SK-N-SH (cell line): ENCODE results near the gene MYO1D. TPM values are rescaled to one million over a fixed set of nuclear protein-coding genes. Genes with fewer than 3 reads are reported as not detected.

Experiments used
- CTCF ChIA-PET: fragments of 300-600, 350-600 bp; formaldehyde crosslinking; extraction: SDS; loops from one replicate; lab custom pipeline; 2021; lab: Yijun Ruan, JAX
- POLR2A ChIA-PET: fragments of 350-600 bp; sonication (Branson Sonifier 250); formaldehyde crosslinking; extraction: SDS; loops from one replicate; lab custom pipeline; 2020; ENCODE audit warnings: antibody characterized with exemption, inconsistent platforms; lab: Yijun Ruan, JAX
- DNase-seq: peaks from one replicate; pipeline ENCODE4 v3.0.0; 2012
- H2AFZ ChIP-seq: fragments of 200-600 bp; sonication (generic); 2 replicates; pipeline ENCODE4 v1.8.1; 2016; ENCODE audit warnings: antibody characterized with exemption, mild to moderate bottlenecking, low read depth
- H3F3A ChIP-seq: fragments of 200-600 bp; sonication (generic); replicated peaks from 2 replicates; pipeline ENCODE3; 2016; ENCODE audit warnings: antibody characterized with exemption, mild to moderate bottlenecking; ENCODE audit not compliant: insufficient read depth
- H3K27ac ChIP-seq, 2 experiments: fragments of 200-500 bp in 1 of 2; fragments of 200-600 bp in 1 of 2; sonication (Bioruptor generic) in 1 of 2; sonication (generic), shearing (Covaris generic) in 1 of 2; 2 replicates each; pipeline versions ENCODE4 v1.5.1 to v1.6.1; 2014 to 2016; ENCODE audit warnings: low read depth in 2 of 2, inconsistent platforms in 1 of 2, low read length in 1 of 2, mild to moderate bottlenecking in 1 of 2, mixed read lengths in 1 of 2
- H3K27me3 ChIP-seq: fragments of 200-600 bp; sonication (generic), shearing (Covaris generic); 2 replicates; pipeline ENCODE4 v1.6.1; 2016; ENCODE audit warnings: mixed run types; ENCODE audit not compliant: insufficient read depth
- H3K36me3 ChIP-seq, 2 experiments: fragments of 200-500 bp in 1 of 2; fragments of 200-600 bp in 1 of 2; sonication (Bioruptor generic) in 1 of 2; sonication (generic) in 1 of 2; replicated peaks in 1 of 2; 2 replicates each; pipeline versions ENCODE3 to v1.5.1; 2014 to 2016; ENCODE audit warnings: low read length in 1 of 2, mild to moderate bottlenecking in 1 of 2; ENCODE audit not compliant: insufficient read depth in 2 of 2, control insufficient read depth in 1 of 2
- H3K4me1 ChIP-seq, 2 experiments: fragments of 200-500 bp in 1 of 2; fragments of 200-600 bp in 1 of 2; sonication (Bioruptor generic) in 1 of 2; sonication (generic), shearing (Covaris generic) in 1 of 2; 2 replicates each; pipeline versions ENCODE4 v1.5.1 to v1.6.1; 2014 to 2016; ENCODE audit warnings: low read depth in 1 of 2, low read length in 1 of 2, mixed run types in 1 of 2; ENCODE audit not compliant: insufficient read depth in 2 of 2, control insufficient read depth in 1 of 2
- H3K4me2 ChIP-seq: fragments of 200-600 bp; sonication (generic), shearing (Covaris generic); 2 replicates; pipeline ENCODE4 v1.6.1; 2017; ENCODE audit warnings: mixed run types
- H3K4me3 ChIP-seq, 2 experiments: fragments of 200-500 bp in 1 of 2; fragments of 200-600 bp in 1 of 2; sonication (Bioruptor generic) in 1 of 2; sonication (generic), shearing (Covaris generic) in 1 of 2; 2 replicates each; pipeline versions ENCODE4 v1.5.1 to v1.8.1; 2014 to 2016; ENCODE audit warnings: low read depth in 2 of 2, inconsistent platforms in 1 of 2, low read length in 1 of 2, mild to moderate bottlenecking in 1 of 2, mixed read lengths in 1 of 2, moderate library complexity in 1 of 2
- H3K79me2 ChIP-seq: fragments of 200-600 bp; sonication (generic); 2 replicates; pipeline ENCODE4 v1.8.1; 2017; ENCODE audit warnings: mild to moderate bottlenecking; ENCODE audit not compliant: insufficient read depth
- H3K9ac ChIP-seq: fragments of 200-600 bp; sonication (generic); 2 replicates; pipeline ENCODE4 v1.6.1; 2017; ENCODE audit warnings: mixed run types
- H3K9me2 ChIP-seq: fragments of 200-600 bp; sonication (generic); 2 replicates; pipeline ENCODE4 v1.6.1; 2017; ENCODE audit warnings: mixed run types
- H3K9me3 ChIP-seq: fragments of 200-600 bp; sonication (generic); 2 replicates; pipeline ENCODE4 v1.6.1; 2017; ENCODE audit warnings: mixed run types, mild to moderate bottlenecking, moderate library complexity
- H4K20me1 ChIP-seq: fragments of 200-600 bp; sonication (generic); 2 replicates; pipeline ENCODE4 v1.6.1; 2017; ENCODE audit warnings: mild to moderate bottlenecking, mixed run types; ENCODE audit not compliant: insufficient read depth
- EP300 ChIP-seq, 2 experiments: IDR thresholded peaks; 2 replicates each; pipeline versions ENCODE4 v1.4.0 to v1.6.1; 2012; ENCODE audit warnings: borderline replicate concordance in 1 of 2, low read depth in 1 of 2, low read length in 1 of 2
- EZH2phosphoT487 ChIP-seq: fragments of 200-600 bp; sonication (generic); IDR thresholded peaks from 2 replicates; pipeline ENCODE4 v1.6.1; 2017; ENCODE audit warnings: low read depth, mixed run types, mild to moderate bottlenecking, antibody characterized with exemption, moderate library complexity, borderline replicate concordance
- GABPA ChIP-seq: IDR thresholded peaks from 2 replicates; pipeline ENCODE4 v1.4.0; 2012; ENCODE audit warnings: low read depth, mild to moderate bottlenecking
- GATA2 ChIP-seq: sonication (generic); formaldehyde crosslinking; IDR thresholded peaks from 2 replicates; pipeline ENCODE4 v1.5.0; 2020; ENCODE audit warnings: mild to moderate bottlenecking, missing genetic modification reagents
- JUND ChIP-seq: IDR thresholded peaks from 2 replicates; pipeline ENCODE4 v1.4.0; 2012
- NFIC ChIP-seq: IDR thresholded peaks from 2 replicates; pipeline ENCODE4 v1.4.0; 2012; ENCODE audit warnings: borderline replicate concordance
- NRF1 ChIP-seq: IDR thresholded peaks from 2 replicates; pipeline ENCODE4 v1.6.1; 2012; ENCODE audit warnings: low read depth, mild to moderate bottlenecking, low read length
- RCOR1 ChIP-seq: fragments of 150-350 bp; IDR thresholded peaks from 2 replicates; pipeline ENCODE4 v1.6.1; 2017; ENCODE audit warnings: antibody characterized with exemption, low read length
- SIN3A ChIP-seq: IDR thresholded peaks from 2 replicates; pipeline ENCODE4 v1.6.1; 2012; ENCODE audit warnings: low read depth, mild to moderate bottlenecking, low read length, moderate library complexity, borderline replicate concordance
- TCF12 ChIP-seq: IDR thresholded peaks from 2 replicates; pipeline ENCODE4 v1.4.0; 2012
- YY1 ChIP-seq: IDR thresholded peaks from 2 replicates; pipeline ENCODE4 v1.4.0; 2012; ENCODE audit warnings: low read depth, mild to moderate bottlenecking
- WGBS: methylation state at CpG from one replicate; pipeline ENCODE4 v1.1.6; 2017; ENCODE audit warnings: low lambda C conversion rate; 5-methylcytosine and 5-hydroxymethylcytosine counted together
- polyA plus RNA-seq, 3 experiments: library from polyadenylated mRNA; depleted of rRNA; stranded (reverse); fragments of >200 nt; gene quantifications; 2 replicates each; pipeline ENCODE4 v1.2.3, GENCODE V29; 2012
- TF ChIP-seq, protein P1 (sequence below): fragments of 150-350 bp; IDR thresholded peaks from 2 replicates; pipeline ENCODE4 v1.6.1; 2016; ENCODE audit warnings: mild to moderate bottlenecking, low read depth, low read length
- TF ChIP-seq, protein P2 (sequence below): IDR thresholded peaks from 2 replicates; pipeline ENCODE4 v1.4.0; 2012; ENCODE audit warnings: low read depth, borderline replicate concordance
- TF ChIP-seq, protein P3 (sequence below): IDR thresholded peaks from 2 replicates; pipeline ENCODE4; 2012
- TF ChIP-seq, protein P4 (sequence below): IDR thresholded peaks from 2 replicates; pipeline ENCODE4 v1.4.0; 2012; ENCODE audit warnings: low read depth
- TF ChIP-seq, protein P5 (sequence below): IDR thresholded peaks from 2 replicates; pipeline ENCODE4 v1.6.1; 2012; ENCODE audit warnings: mild to moderate bottlenecking, low read depth, low read length, moderate library complexity
- TF ChIP-seq, protein P6 (sequence below): fragments of 200-600 bp; sonication (generic); IDR thresholded peaks from 2 replicates; pipeline ENCODE4 v1.6.1; 2017; ENCODE audit warnings: antibody characterized with exemption, mild to moderate bottlenecking, moderate library complexity

MYO1D gene
- polyA plus RNA-seq, 1 of the 3 experiments (the other 2 are of a cell fraction) = 20.4 TPM

DNA sequence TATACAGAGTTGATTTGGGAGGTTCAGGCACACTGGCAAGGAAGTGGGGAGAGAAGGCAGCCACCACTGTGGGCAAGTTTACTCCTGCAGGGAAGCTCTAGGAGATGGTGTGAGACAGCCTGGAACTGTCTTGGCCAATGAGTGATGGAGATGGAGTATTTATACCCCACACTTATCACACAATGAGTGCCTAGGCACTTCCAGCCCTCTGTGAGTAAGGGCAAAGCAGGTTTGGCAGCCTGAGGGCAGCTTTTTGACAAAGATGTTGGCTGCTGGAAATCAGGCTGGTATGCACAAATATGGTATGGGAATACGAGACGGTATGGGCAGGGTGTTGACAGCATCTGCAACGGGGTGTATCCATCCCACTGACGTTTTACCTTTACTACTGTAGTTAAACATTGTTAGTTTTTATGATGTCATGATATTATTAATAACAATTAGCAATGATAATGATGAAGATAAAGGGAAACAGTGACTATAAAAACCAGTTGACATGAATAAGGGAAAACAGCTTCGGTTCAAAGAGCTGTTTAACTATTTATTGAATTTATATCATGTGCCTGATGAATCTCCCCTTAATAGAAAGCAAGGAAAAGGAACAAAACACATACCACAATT is 240.2 kb downstream of the MYO1D start:
- no peaks in the 10 kb centered on the region for H3K27me3 ChIP-seq
- no peak overlapping the region for H2AFZ ChIP-seq
- H3K4me2 ChIP-seq = no peak overlapping the region
- no peaks in the 10 kb centered on the region for H4K20me1 ChIP-seq
- H3K9me3 ChIP-seq = no peaks in the 10 kb centered on the region
- H3K79me2 ChIP-seq = no peaks in the 10 kb centered on the region
- ChIA-PET CTCF (interaction anchor here (1.2 kb wide), 1 partner anchor 23 kb away, joined by 3 read pairs; no protein-coding TSS in a partner anchor), POLR2A (no interaction called here)
- TF ChIP-seq NFIC (no peak), RCOR1 (no peak), NRF1 (no peak), TCF12 (no peak), EZH2phosphoT487 (no peak), JUND (no peak), YY1 (no peak), SIN3A (no peak)
- TF ChIP-seq, protein P1, sequence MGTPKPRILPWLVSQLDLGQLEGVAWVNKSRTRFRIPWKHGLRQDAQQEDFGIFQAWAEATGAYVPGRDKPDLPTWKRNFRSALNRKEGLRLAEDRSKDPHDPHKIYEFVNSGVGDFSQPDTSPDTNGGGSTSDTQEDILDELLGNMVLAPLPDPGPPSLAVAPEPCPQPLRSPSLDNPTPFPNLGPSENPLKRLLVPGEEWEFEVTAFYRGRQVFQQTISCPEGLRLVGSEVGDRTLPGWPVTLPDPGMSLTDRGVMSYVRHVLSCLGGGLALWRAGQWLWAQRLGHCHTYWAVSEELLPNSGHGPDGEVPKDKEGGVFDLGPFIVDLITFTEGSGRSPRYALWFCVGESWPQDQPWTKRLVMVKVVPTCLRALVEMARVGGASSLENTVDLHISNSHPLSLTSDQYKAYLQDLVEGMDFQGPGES = no peak
- TF ChIP-seq, protein P2, sequence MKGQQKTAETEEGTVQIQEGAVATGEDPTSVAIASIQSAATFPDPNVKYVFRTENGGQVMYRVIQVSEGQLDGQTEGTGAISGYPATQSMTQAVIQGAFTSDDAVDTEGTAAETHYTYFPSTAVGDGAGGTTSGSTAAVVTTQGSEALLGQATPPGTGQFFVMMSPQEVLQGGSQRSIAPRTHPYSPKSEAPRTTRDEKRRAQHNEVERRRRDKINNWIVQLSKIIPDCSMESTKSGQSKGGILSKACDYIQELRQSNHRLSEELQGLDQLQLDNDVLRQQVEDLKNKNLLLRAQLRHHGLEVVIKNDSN = no peak
- TF ChIP-seq, protein P3, sequence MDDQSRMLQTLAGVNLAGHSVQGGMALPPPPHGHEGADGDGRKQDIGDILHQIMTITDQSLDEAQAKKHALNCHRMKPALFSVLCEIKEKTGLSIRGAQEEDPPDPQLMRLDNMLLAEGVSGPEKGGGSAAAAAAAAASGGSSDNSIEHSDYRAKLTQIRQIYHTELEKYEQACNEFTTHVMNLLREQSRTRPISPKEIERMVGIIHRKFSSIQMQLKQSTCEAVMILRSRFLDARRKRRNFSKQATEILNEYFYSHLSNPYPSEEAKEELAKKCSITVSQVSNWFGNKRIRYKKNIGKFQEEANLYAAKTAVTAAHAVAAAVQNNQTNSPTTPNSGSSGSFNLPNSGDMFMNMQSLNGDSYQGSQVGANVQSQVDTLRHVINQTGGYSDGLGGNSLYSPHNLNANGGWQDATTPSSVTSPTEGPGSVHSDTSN = no peak
- DNase-seq = no peak
- H3K4me3 ChIP-seq = no peak overlapping the region
- 74% methylated on average over 5 of the region's 5 CpGs for WGBS
- H3K9ac ChIP-seq = no peak overlapping the region
- no peaks in the 10 kb centered on the region for H3K9me2 ChIP-seq
- no peaks in the 10 kb centered on the region for H3F3A ChIP-seq
- H3K36me3 ChIP-seq = peaks cover 0 to 2% of the 10 kb centered on the region in 2 experiments
- no peak overlapping the region for H3K27ac ChIP-seq
- H3K4me1 ChIP-seq = no peaks in the 10 kb centered on the region

DNA sequence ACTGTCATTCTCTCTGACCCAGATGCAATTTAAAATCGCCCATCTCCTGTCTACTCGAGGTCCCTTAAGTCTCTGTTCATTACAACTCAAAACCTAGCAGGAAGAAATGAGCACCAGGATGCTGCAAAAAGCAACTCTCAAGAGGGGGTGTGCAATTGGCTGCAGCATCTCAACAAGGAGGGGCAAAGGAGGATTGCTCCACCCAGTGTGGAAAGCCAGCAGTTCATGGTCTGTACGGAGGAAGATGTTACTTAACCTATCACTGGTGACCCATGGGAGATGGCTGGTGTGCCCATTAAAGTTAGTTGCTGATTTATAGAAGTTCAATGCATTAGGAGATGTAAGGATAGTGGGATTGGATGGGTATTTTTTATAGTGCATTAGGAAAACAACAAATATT is 242.8 kb downstream of the MYO1D start:
- Histone ChIP-seq H3K9me2 (no peaks in the 10 kb centered on the region), H3K4me2 (no peak overlapping the region), H3K4me3 (no peak overlapping the region), H3K4me1 (no peaks in the 10 kb centered on the region), H3K9ac (no peak overlapping the region), H3K27ac (no peak overlapping the region), H3K27me3 (no peaks in the 10 kb centered on the region), H3K79me2 (no peaks in the 10 kb centered on the region), H3F3A (no peaks in the 10 kb centered on the region), H4K20me1 (no peaks in the 10 kb centered on the region), H3K36me3 (peaks cover 0 to 2% of the 10 kb centered on the region in 2 experiments), H2AFZ (no peak overlapping the region), H3K9me3 (no peaks in the 10 kb centered on the region)
- no peak for DNase-seq
- WGBS = 83% methylated on average over 3 of the region's 3 CpGs
- CTCF ChIA-PET = no interaction called here
- POLR2A ChIA-PET = no interaction called here
- TF ChIP-seq NFIC (no peak), GABPA (no peak), GATA2 (CRISPR knock-in tag) (no peak), EP300 (IDR thresholded peaks at IDR 0.05; ENCODE audit: borderline replicate concordance in 1 of 2, low read depth in 1 of 2, low read length in 1 of 2) (no peak)
- TF ChIP-seq, protein P4, sequence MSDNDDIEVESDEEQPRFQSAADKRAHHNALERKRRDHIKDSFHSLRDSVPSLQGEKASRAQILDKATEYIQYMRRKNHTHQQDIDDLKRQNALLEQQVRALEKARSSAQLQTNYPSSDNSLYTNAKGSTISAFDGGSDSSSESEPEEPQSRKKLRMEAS = no peak
- TF ChIP-seq, protein P5, sequence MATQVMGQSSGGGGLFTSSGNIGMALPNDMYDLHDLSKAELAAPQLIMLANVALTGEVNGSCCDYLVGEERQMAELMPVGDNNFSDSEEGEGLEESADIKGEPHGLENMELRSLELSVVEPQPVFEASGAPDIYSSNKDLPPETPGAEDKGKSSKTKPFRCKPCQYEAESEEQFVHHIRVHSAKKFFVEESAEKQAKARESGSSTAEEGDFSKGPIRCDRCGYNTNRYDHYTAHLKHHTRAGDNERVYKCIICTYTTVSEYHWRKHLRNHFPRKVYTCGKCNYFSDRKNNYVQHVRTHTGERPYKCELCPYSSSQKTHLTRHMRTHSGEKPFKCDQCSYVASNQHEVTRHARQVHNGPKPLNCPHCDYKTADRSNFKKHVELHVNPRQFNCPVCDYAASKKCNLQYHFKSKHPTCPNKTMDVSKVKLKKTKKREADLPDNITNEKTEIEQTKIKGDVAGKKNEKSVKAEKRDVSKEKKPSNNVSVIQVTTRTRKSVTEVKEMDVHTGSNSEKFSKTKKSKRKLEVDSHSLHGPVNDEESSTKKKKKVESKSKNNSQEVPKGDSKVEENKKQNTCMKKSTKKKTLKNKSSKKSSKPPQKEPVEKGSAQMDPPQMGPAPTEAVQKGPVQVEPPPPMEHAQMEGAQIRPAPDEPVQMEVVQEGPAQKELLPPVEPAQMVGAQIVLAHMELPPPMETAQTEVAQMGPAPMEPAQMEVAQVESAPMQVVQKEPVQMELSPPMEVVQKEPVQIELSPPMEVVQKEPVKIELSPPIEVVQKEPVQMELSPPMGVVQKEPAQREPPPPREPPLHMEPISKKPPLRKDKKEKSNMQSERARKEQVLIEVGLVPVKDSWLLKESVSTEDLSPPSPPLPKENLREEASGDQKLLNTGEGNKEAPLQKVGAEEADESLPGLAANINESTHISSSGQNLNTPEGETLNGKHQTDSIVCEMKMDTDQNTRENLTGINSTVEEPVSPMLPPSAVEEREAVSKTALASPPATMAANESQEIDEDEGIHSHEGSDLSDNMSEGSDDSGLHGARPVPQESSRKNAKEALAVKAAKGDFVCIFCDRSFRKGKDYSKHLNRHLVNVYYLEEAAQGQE = no peak
- TF ChIP-seq, protein P6, sequence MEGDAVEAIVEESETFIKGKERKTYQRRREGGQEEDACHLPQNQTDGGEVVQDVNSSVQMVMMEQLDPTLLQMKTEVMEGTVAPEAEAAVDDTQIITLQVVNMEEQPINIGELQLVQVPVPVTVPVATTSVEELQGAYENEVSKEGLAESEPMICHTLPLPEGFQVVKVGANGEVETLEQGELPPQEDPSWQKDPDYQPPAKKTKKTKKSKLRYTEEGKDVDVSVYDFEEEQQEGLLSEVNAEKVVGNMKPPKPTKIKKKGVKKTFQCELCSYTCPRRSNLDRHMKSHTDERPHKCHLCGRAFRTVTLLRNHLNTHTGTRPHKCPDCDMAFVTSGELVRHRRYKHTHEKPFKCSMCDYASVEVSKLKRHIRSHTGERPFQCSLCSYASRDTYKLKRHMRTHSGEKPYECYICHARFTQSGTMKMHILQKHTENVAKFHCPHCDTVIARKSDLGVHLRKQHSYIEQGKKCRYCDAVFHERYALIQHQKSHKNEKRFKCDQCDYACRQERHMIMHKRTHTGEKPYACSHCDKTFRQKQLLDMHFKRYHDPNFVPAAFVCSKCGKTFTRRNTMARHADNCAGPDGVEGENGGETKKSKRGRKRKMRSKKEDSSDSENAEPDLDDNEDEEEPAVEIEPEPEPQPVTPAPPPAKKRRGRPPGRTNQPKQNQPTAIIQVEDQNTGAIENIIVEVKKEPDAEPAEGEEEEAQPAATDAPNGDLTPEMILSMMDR = no peak
- TF ChIP-seq, protein P2 = no peak
